ENCODE data around the gene PIK3CD. TPM values are rescaled to one million over a fixed set of nuclear protein-coding genes. Genes with fewer than 3 reads are reported as not detected.
A peak's percentile ranks its signal among the peaks of the same experiment; 100 is the strongest.

PIK3CD gene
- total and polyA plus RNA-seq, 4 donors = 1.8 to 11.3 (median 3.4) TPM

- H3K36me3 ChIP-seq (ENCODE audit: control insufficient read depth in 4 of 4, insufficient read depth in 3 of 4, low read depth in 1 of 4, low read length in 3 of 4) = peaks cover 0 to 10% (median 4%) of the 10 kb centered on the region in 4 donors
- WGBS = 92% methylated on average over 34 of the region's 34 CpGs
- no peak for DNase-seq (ENCODE audit: low spot score)
- no peak overlapping the region for H3K4me3 ChIP-seq (ENCODE audit: low read depth in 1 of 3, low read length in 3 of 3)
- no peaks in the 10 kb centered on the region for H3K9me3 ChIP-seq (ENCODE audit: control insufficient read depth in 4 of 4, low read length in 3 of 4)
- TF ChIP-seq MAX (IDR thresholded peaks at IDR 0.05) = no peak
- TF ChIP-seq SP1 (IDR thresholded peaks at IDR 0.05) = no peak
- TF ChIP-seq NR2F2 (IDR thresholded peaks at IDR 0.05) = no peak
- TF ChIP-seq FOXA1 (IDR thresholded peaks at IDR 0.05) = no peak
- no peak for TF ChIP-seq YY1 (IDR thresholded peaks at IDR 0.05)
- TF ChIP-seq ATF3 (IDR thresholded peaks at IDR 0.05) = no peak
- no peak for TF ChIP-seq RAD21 (IDR thresholded peaks at IDR 0.05)
- H3K27me3 ChIP-seq (ENCODE audit: control insufficient read depth in 4 of 4, insufficient read depth in 4 of 4, low read length in 3 of 4) = no peaks in the 10 kb centered on the region
- no peak overlapping the region for H3K9ac ChIP-seq (ENCODE audit: low read depth in 1 of 2, low read length in 2 of 2)
- H3K27ac ChIP-seq (ENCODE audit: low read depth in 1 of 2, low read length in 2 of 2) = no peak overlapping the region
- H3K4me1 ChIP-seq (ENCODE audit: control insufficient read depth in 4 of 4, insufficient read depth in 4 of 4, low read length in 3 of 4) = peaks cover 0 to 4% (median 1%) of the 10 kb centered on the region in 4 donors
These were observed 69.5 kb downstream of the PIK3CD start for GRCh38 chr1:9720785-9721605.

GRCh38 chr1:9721606-9722377 lies 70.3 kb downstream of the PIK3CD start:
- no peak overlapping the region for H3K4me3 ChIP-seq (ENCODE audit: low read depth in 1 of 3, low read length in 3 of 3)
- no peaks in the 10 kb centered on the region for H3K27me3 ChIP-seq (ENCODE audit: control insufficient read depth in 4 of 4, insufficient read depth in 4 of 4, low read length in 3 of 4)
- WGBS = 80% methylated on average over 29 of the region's 29 CpGs
- no peak for TF ChIP-seq FOXA1 (IDR thresholded peaks at IDR 0.05)
- TF ChIP-seq RAD21 (IDR thresholded peaks at IDR 0.05) = peak in 1 of 2 donors; percentile 37
- no peak for TF ChIP-seq RXRA (IDR thresholded peaks at IDR 0.05)
- no peak for TF ChIP-seq HNF4A (conservative IDR thresholded peaks at IDR 0.05)
- peak; percentile 35 for TF ChIP-seq CTCF (IDR thresholded peaks at IDR 0.05; ENCODE audit: low read depth, low read length, missing input control)
- TF ChIP-seq HNF4G (IDR thresholded peaks at IDR 0.05) = no peak
- peak; percentile 54 for DNase-seq (ENCODE audit: low spot score)
- H3K4me1 ChIP-seq (ENCODE audit: control insufficient read depth in 4 of 4, insufficient read depth in 4 of 4, low read length in 3 of 4) = peaks cover 0 to 4% (median 1%) of the 10 kb centered on the region in 4 donors
- H3K36me3 ChIP-seq (ENCODE audit: control insufficient read depth in 4 of 4, insufficient read depth in 3 of 4, low read depth in 1 of 4, low read length in 3 of 4) = peaks cover 0 to 10% (median 4%) of the 10 kb centered on the region in 4 donors
- H3K27ac ChIP-seq (ENCODE audit: low read depth in 1 of 2, low read length in 2 of 2) = no peak overlapping the region
- H3K9ac ChIP-seq (ENCODE audit: low read depth in 1 of 2, low read length in 2 of 2) = no peak overlapping the region
- no peaks in the 10 kb centered on the region for H3K9me3 ChIP-seq (ENCODE audit: control insufficient read depth in 4 of 4, low read length in 3 of 4)

- 92% methylated on average over 10 of the region's 10 CpGs for WGBS
- Histone ChIP-seq H3K9ac (ENCODE audit: low read depth in 1 of 2, low read length in 2 of 2) (no peak overlapping the region), H3K27me3 (ENCODE audit: control insufficient read depth in 4 of 4, insufficient read depth in 4 of 4, low read length in 3 of 4) (no peaks in the 10 kb centered on the region), H3K36me3 (ENCODE audit: control insufficient read depth in 4 of 4, insufficient read depth in 3 of 4, low read depth in 1 of 4, low read length in 3 of 4) (peaks cover 0 to 10% (median 4%) of the 10 kb centered on the region in 4 donors), H3K9me3 (ENCODE audit: control insufficient read depth in 4 of 4, low read length in 3 of 4) (no peaks in the 10 kb centered on the region), H3K4me3 (ENCODE audit: low read depth in 1 of 3, low read length in 3 of 3) (no peak overlapping the region), H3K27ac (ENCODE audit: low read depth in 1 of 2, low read length in 2 of 2) (no peak overlapping the region), H3K4me1 (ENCODE audit: control insufficient read depth in 4 of 4, insufficient read depth in 4 of 4, low read length in 3 of 4) (peaks cover 0 to 4% (median 1%) of the 10 kb centered on the region in 4 donors)
- DNase-seq (ENCODE audit: low spot score) = no peak
- TF ChIP-seq YY1 (IDR thresholded peaks at IDR 0.05) (no peak), TAF1 (conservative IDR thresholded peaks at IDR 0.05) (no peak), HNF4G (IDR thresholded peaks at IDR 0.05) (no peak), SP1 (IDR thresholded peaks at IDR 0.05) (no peak), MAX (IDR thresholded peaks at IDR 0.05) (no peak)
These were observed 70.8 kb downstream of the PIK3CD start for GRCh38 chr1:9722378-9722749.

Measured in liver (tissue), 9 donors.